Measurements from ENCODE around the gene GNAS-AS1. TPM values are rescaled to one million over a fixed set of nuclear protein-coding genes. Genes with fewer than 3 reads are reported as not detected.

Gene GNAS-AS1
- total RNA-seq, 2 experiments from 2014 or later, result 0.65 to 1.0 TPM

Other genes with a start within 250 kb of the GNAS-AS1 start
- gene STX16, start 199.6 kb downstream of the GNAS-AS1 start, total RNA-seq, result 100 to 1,000 TPM; 152 to 153 TPM
- gene NPEPL1, start 158.1 kb downstream of the GNAS-AS1 start, total RNA-seq, result 10 to 100 TPM; 29.1 to 30.7 TPM
- gene GNAS, start 1.8 kb upstream of the GNAS-AS1 start, total RNA-seq, result 100 to 1,000 TPM; 790 to 809 TPM
- 10 to 100 TPM; 63.3 to 69.0 TPM for gene NELFCD, start 130.4 kb upstream of the GNAS-AS1 start, total RNA-seq
- gene CTSZ, start 156.4 kb upstream of the GNAS-AS1 start, total RNA-seq, result 10 to 100 TPM; 45.0 to 49.0 TPM
- gene TUBB1, start 168.5 kb upstream of the GNAS-AS1 start, total RNA-seq, result not detected
- 10 to 100 TPM; 80.4 to 82.1 TPM for gene ATP5F1E, start 181.4 kb upstream of the GNAS-AS1 start, total RNA-seq
- 10 to 100 TPM; 88.6 to 88.7 TPM for gene PRELID3B, start 191.9 kb upstream of the GNAS-AS1 start, total RNA-seq